GM11168 (cell line): Measurements from ENCODE around the gene ORAI3.

Experiments
- in situ Hi-C: fragments of 300-500 bp; cut with MboI; formaldehyde crosslinking; loops from one replicate; pipeline ENCODE4 v1.12.0; 2022; ENCODE audit warnings: low sequenced_read_pairs; ENCODE audit not compliant: unreplicated experiment

Gene ORAI3

GRCh38 chr16:31000671-31001382, 52.0 kb downstream of the ORAI3 start:
- in situ Hi-C loops, result no loop called here

- in situ Hi-C loops, result no loop called here
These were observed 52.8 kb downstream of the ORAI3 start for GRCh38 chr16:31001507-31002249.

GRCh38 chr16:31002250-31002700, 53.4 kb downstream of the ORAI3 start:
- in situ Hi-C loops, result no loop called here

- in situ Hi-C loops, result no loop called here
These were observed 54.0 kb downstream of the ORAI3 start for GRCh38 chr16:31002862-31003341.

GRCh38 chr16:31003744-31004143, 54.9 kb downstream of the ORAI3 start:
- in situ Hi-C loops, result no loop called here
